K562 (cell line): ENCODE data around the gene GRAMD2A. TPM values are rescaled to one million over a fixed set of nuclear protein-coding genes. Genes with fewer than 3 reads are reported as not detected.

Experiments
- BDP1 ChIP-seq: IDR thresholded peaks from 3 replicates; pipeline ENCODE4 v1.6.1; 2011; ENCODE audit not compliant: insufficient read length, insufficient read depth
- CAMTA2 ChIP-seq: fragments of 250-450 bp; sonication (Bioruptor Pico); conservative IDR thresholded peaks from 2 replicates; pipeline ENCODE4 v1.5.1; 2022
- COPS2 ChIP-seq: fragments of 450-650 bp; conservative IDR thresholded peaks from 2 replicates; pipeline ENCODE4 v1.6.1; 2016; ENCODE audit warnings: mild to moderate bottlenecking, moderate library complexity
- CREB5 ChIP-seq: fragments of 250-450 bp; sonication (Bioruptor Pico); IDR thresholded peaks from 2 replicates; pipeline ENCODE4 v1.5.0; 2020; ENCODE audit warnings: mild to moderate bottlenecking
- E2F1 ChIP-seq: sonication (generic); formaldehyde crosslinking; IDR thresholded peaks from 2 replicates; pipeline ENCODE4 v1.8.1; 2023; ENCODE audit warnings: mild to moderate bottlenecking, missing genetic modification reagents, moderate library complexity
- ELF2 ChIP-seq: fragments of 250-450 bp; sonication (Bioruptor Pico); IDR thresholded peaks from 2 replicates; pipeline ENCODE4 v1.5.0; 2021; ENCODE audit warnings: mild to moderate bottlenecking
- FOSL1 ChIP-seq: fragments of 200-800 bp; sonication (Bioruptor generic); conservative IDR thresholded peaks from 2 replicates; pipeline ENCODE4 v1.6.1; 2016; ENCODE audit warnings: missing genetic modification characterization, missing compliant biosample characterization
- MAFK ChIP-seq: IDR thresholded peaks from 2 replicates; pipeline ENCODE4 v1.6.1; 2011; ENCODE audit warnings: low read length, improper control_type of control experiment
- NFRKB ChIP-seq: fragments of 450-650 bp; IDR thresholded peaks from 2 replicates; pipeline ENCODE4 v1.6.1; 2016; ENCODE audit warnings: low read depth
- NR1H2 ChIP-seq: sonication (generic); formaldehyde crosslinking; IDR thresholded peaks from 2 replicates; pipeline ENCODE4 v1.4.0; 2020; ENCODE audit warnings: mild to moderate bottlenecking, missing genetic modification reagents
- RAD21 ChIP-seq, 2 experiments: fragments of 250-450 bp in 1 of 2; fragments of 450-650 bp in 1 of 2; sonication (Bioruptor Pico) in 1 of 2; formaldehyde crosslinking in 1 of 2; IDR thresholded peaks in 1 of 2; conservative IDR thresholded peaks in 1 of 2; 2 replicates each; pipeline versions ENCODE4 v1.4.0 to v1.8.0; 2020 to 2022; ENCODE audit warnings: mild to moderate bottlenecking in 2 of 2, moderate library complexity in 1 of 2
- RBM14 ChIP-seq: fragments of 200-400 bp; formaldehyde crosslinking; IDR thresholded peaks from 2 replicates; pipeline ENCODE4 v1.6.1; 2018; ENCODE audit warnings: low read depth, mild to moderate bottlenecking, low read length, moderate library complexity, borderline replicate concordance; ENCODE audit not compliant: insufficient read depth
- RNF2 ChIP-seq: sonication (generic); IDR thresholded peaks from 2 replicates; pipeline ENCODE4 v1.6.1; 2016
- SAP30 ChIP-seq: fragments of 200-600 bp; sonication (generic); IDR thresholded peaks from 2 replicates; pipeline ENCODE4 v1.6.1; 2012; ENCODE audit warnings: borderline replicate concordance, low read depth, mild to moderate bottlenecking, moderate library complexity, low read length, control low read depth, inconsistent platforms; ENCODE audit not compliant: insufficient read depth, poor library complexity, severe bottlenecking
- SMARCA5 ChIP-seq: fragments of 450-650 bp; IDR thresholded peaks from 2 replicates; pipeline ENCODE4 v1.6.1; 2016
- SREBF2 ChIP-seq: sonication (generic); formaldehyde crosslinking; IDR thresholded peaks from 2 replicates; pipeline ENCODE4 v1.4.0; 2020; ENCODE audit warnings: mild to moderate bottlenecking, missing genetic modification reagents
- TAF7 ChIP-seq: fragments of 450-650 bp; IDR thresholded peaks from 2 replicates; pipeline ENCODE4 v1.6.1; 2016; ENCODE audit warnings: missing genetic modification characterization, missing compliant biosample characterization
- TAF9B ChIP-seq: fragments of 450-650 bp; IDR thresholded peaks from 2 replicates; pipeline ENCODE4 v1.6.1; 2018; ENCODE audit warnings: mild to moderate bottlenecking; ENCODE audit not compliant: partially characterized antibody
- ZBTB17 ChIP-seq: fragments of 450-650 bp; formaldehyde crosslinking; IDR thresholded peaks from 2 replicates; pipeline ENCODE4 v1.4.0; 2020; ENCODE audit warnings: mild to moderate bottlenecking
- ZBTB8A ChIP-seq: fragments of 450-650 bp; IDR thresholded peaks from 2 replicates; pipeline ENCODE4 v1.6.1; 2018; ENCODE audit warnings: mild to moderate bottlenecking, moderate library complexity; ENCODE audit not compliant: partially characterized antibody
- ZNF217 ChIP-seq: sonication (generic); formaldehyde crosslinking; IDR thresholded peaks from 2 replicates; pipeline ENCODE4 v1.8.0; 2022; ENCODE audit warnings: mild to moderate bottlenecking, missing genetic modification reagents
- ZNF79 ChIP-seq: fragments of 250-450 bp; sonication (Bioruptor Pico); IDR thresholded peaks from 2 replicates; pipeline ENCODE4 v1.4.0; 2020; ENCODE audit warnings: low read depth, mild to moderate bottlenecking, moderate library complexity
- polyA plus RNA-seq, 8 experiments: library from polyadenylated mRNA; depleted of rRNA in 4 of 8; stranded (reverse) in 5 of 8; unstranded in 3 of 8; fragments of >200 nt; fragmentation: Nextera tagmentation in 2 of 8; fragmentation: Illumina TruSeq in 1 of 8; extraction: Ambion mirVana in 2 of 8; extraction: Trizol in 1 of 8; gene quantifications; 2 replicates each; pipeline versions ENCODE4 v1.2.1 to v1.2.3, GENCODE V29; 2011 to 2014; ENCODE audit warnings: inconsistent platforms in 1 of 8, missing spikeins in 1 of 8
- total RNA-seq, 7 experiments: library from RNA; depleted of rRNA in 6 of 7; stranded (reverse); fragments of >200 nt in 6 of 7; fragmentation: Illumina TruSeq in 2 of 7; extraction: Trizol in 2 of 7; gene quantifications; 2 replicates each; pipeline versions ENCODE4 v1.2.1 to v1.2.3, GENCODE V29; 2011 to 2021; ENCODE audit warnings: low replicate concordance in 1 of 7
- TF ChIP-seq, protein P1 (sequence below): IDR thresholded peaks from 3 replicates; pipeline ENCODE4 v1.6.1; 2011; ENCODE audit warnings: borderline replicate concordance, mild to moderate bottlenecking, moderate library complexity; ENCODE audit not compliant: insufficient read length; ENCODE audit errors: extremely low read depth

GRAMD2A gene
- total and polyA plus RNA-seq, 9 of the 15 experiments (the other 6 are each of a cell fraction or from before 2014, with no cell fraction given): 0.08 to 0.22 TPM; not detected in 7

GRCh38 chr15:72118017-72118978, 79.3 kb downstream of the GRAMD2A start, which contains the start of the genes MYO9A and SENP8 (continued):
- TF ChIP-seq SMARCA5 (no peak), ELF2 (CRISPR knock-in tag) (no peak), ZBTB17 (CRISPR knock-in tag) (no peak), RNF2 (no peak), SREBF2 (CRISPR knock-in tag) (no peak), CREB5 (CRISPR knock-in tag) (no peak), MAFK (no peak), ZNF79 (CRISPR knock-in tag) (no peak), NFRKB (no peak), CAMTA2 (CRISPR knock-in tag) (no peak), BDP1 (no peak), TAF7 (tag) (no peak), SAP30 (peak; percentile 58), E2F1 (CRISPR knock-in tag) (0 out of 2 replicates have a peak, but pooled peaks have one; percentile 51), TAF9B (peak; percentile 57), FOSL1 (tag) (no peak), RBM14 (no peak), RAD21 (CRISPR knock-in tag; conservative IDR thresholded peaks at IDR 0.05 in 1 of 2, IDR thresholded peaks at IDR 0.05 in 1 of 2) (no peak), ZBTB8A (no peak), NR1H2 (CRISPR knock-in tag) (no peak), ZNF217 (CRISPR knock-in tag) (no peak), COPS2 (no peak)
- TF ChIP-seq, protein P1, sequence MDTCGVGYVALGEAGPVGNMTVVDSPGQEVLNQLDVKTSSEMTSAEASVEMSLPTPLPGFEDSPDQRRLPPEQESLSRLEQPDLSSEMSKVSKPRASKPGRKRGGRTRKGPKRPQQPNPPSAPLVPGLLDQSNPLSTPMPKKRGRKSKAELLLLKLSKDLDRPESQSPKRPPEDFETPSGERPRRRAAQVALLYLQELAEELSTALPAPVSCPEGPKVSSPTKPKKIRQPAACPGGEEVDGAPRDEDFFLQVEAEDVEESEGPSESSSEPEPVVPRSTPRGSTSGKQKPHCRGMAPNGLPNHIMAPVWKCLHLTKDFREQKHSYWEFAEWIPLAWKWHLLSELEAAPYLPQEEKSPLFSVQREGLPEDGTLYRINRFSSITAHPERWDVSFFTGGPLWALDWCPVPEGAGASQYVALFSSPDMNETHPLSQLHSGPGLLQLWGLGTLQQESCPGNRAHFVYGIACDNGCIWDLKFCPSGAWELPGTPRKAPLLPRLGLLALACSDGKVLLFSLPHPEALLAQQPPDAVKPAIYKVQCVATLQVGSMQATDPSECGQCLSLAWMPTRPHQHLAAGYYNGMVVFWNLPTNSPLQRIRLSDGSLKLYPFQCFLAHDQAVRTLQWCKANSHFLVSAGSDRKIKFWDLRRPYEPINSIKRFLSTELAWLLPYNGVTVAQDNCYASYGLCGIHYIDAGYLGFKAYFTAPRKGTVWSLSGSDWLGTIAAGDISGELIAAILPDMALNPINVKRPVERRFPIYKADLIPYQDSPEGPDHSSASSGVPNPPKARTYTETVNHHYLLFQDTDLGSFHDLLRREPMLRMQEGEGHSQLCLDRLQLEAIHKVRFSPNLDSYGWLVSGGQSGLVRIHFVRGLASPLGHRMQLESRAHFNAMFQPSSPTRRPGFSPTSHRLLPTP: no peak
